Heart left ventricle (tissue), 16 donors: ENCODE data around the gene LCK. TPM values are rescaled to one million over a fixed set of nuclear protein-coding genes. Genes with fewer than 3 reads are reported as not detected.
"Not testable (repeated sequence)": the region's sequence is repeated elsewhere in the genome, so short reads cannot be mapped to it uniquely, and the experiment has no call there.

Experiments
- ATAC-seq, 4 donors: fragments of 200-7000 bp; cut with Tn5 transposase; one replicate each; pipeline ENCODE4 v1.9.1; 2020 to 2022; ENCODE audit warnings: moderate library complexity in 4 of 4, mild to moderate bottlenecking in 3 of 4, moderate number of reproducible peaks in 1 of 4
- DNase-seq, 5 donors: peaks; one replicate each; pipeline ENCODE4 v3.0.0-alpha.2; 2020
- H3K27ac ChIP-seq, 12 donors: fragments of 200-600 bp; sonication (generic) in 4 of 12; one replicate each; pipeline versions ENCODE4 v1.5.0 to v1.8.0; 2016 to 2022; ENCODE audit warnings: mild to moderate bottlenecking in 2 of 12
- H3K27me3 ChIP-seq, 9 donors: fragments of 200-600 bp; sonication (generic) in 2 of 9; one replicate each; pipeline versions ENCODE4 v1.5.1 to v1.8.0; 2016 to 2022; ENCODE audit warnings: mild to moderate bottlenecking in 3 of 9
- H3K36me3 ChIP-seq, 9 donors: fragments of 200-600 bp; sonication (generic) in 2 of 9; one replicate each; pipeline versions ENCODE4 v1.5.0 to v1.8.0; 2018 to 2022; ENCODE audit warnings: mild to moderate bottlenecking in 2 of 9
- H3K4me1 ChIP-seq, 12 donors: fragments of 200-600 bp; sonication (generic) in 4 of 12; one replicate each; pipeline versions ENCODE4 v1.5.0 to v1.8.0; 2016 to 2022; ENCODE audit warnings: mild to moderate bottlenecking in 3 of 12
- H3K4me3 ChIP-seq, 12 donors: fragments of 200-600 bp; sonication (generic) in 4 of 12; one replicate each; pipeline versions ENCODE4 v1.5.0 to v1.8.0; 2017 to 2022; ENCODE audit warnings: mild to moderate bottlenecking in 9 of 12, moderate library complexity in 4 of 12
- H3K9me3 ChIP-seq, 12 donors: fragments of 200-600 bp; sonication (generic) in 4 of 12; one replicate each; pipeline versions ENCODE4 v1.5.0 to v1.8.0; 2016 to 2022; ENCODE audit warnings: mild to moderate bottlenecking in 1 of 12
- CTCF ChIP-seq, 12 donors: fragments of 200-600 bp; sonication (generic) in 4 of 12; IDR thresholded peaks; one replicate each; pipeline versions ENCODE4 v1.5.0 to v1.8.0; 2018 to 2022; ENCODE audit warnings: antibody characterized with exemption in 12 of 12, mild to moderate bottlenecking in 5 of 12
- POLR2A ChIP-seq, 2 donors: fragments of 450-650 bp; IDR thresholded peaks; one replicate each; pipeline ENCODE4 v1.6.1; 2017; ENCODE audit warnings: antibody characterized with exemption in 2 of 2, mild to moderate bottlenecking in 2 of 2, moderate library complexity in 2 of 2
- WGBS, 4 donors: extraction: QIAGEN DNeasy Blood & Tissue Kit in 2 of 4; methylation state at CpG; one replicate each; pipeline versions ENCODE4 v1.1.5 to v1.1.7; 2013 to 2018; 5-methylcytosine and 5-hydroxymethylcytosine counted together
- intact Hi-C, 10 donors: fragments of 100-400 bp; cut with DNase I; formaldehyde crosslinking; loops; one replicate each; pipeline versions ENCODE4 v1.11.1 to v1.14.2; 2022
- polyA plus RNA-seq, 2 donors: library from polyadenylated mRNA; stranded (reverse); fragments of 200-250 nt; gene quantifications; one replicate each; pipeline ENCODE4 v1.2.3, GENCODE V29; 2013
- total RNA-seq, 9 donors: library from RNA; depleted of rRNA in 2 of 9; stranded (reverse); fragments of >200 nt in 2 of 9; fragmentation: NEBNext Ultra II Directional in 3 of 9; extraction: Animal tissue kit (Norgen Biotek cat#: 25700) in 3 of 9; gene quantifications; one replicate each; pipeline versions ENCODE4 v1.1.0 to v1.2.4, GENCODE V29; 2016 to 2023
- donor health status: ischemic (EF 13 %, LVEDD 7.1; RV severe dilation, severe dysfunction).
- donor health status: healthy with polysubstance abuse.
- donor health status: DM: no; HTN: yes; CAD: no.
- donor health status: DM: no; HTN: no; CAD: no.
- donor health status: ischemic (EF 25% LVEDD 6.9; RV normal size, moderate dysfunction).
- donor health status: ischemic (EF 25% LVEDD 5.7; RV mildly dilated, moderate dysfunction).
- donor health status: healthy.
- donor health status: DM: yes; HTN: yes; CAD: no.
- donor health status: ischemic (EF 35%, LVEDD 5.7; RV mildly dilated, moderate dysfunction).
- donor health status: nonischemic (EF 11% LVEDD 7.7; RV severe dilation, severe dysfunction).
- donor health status: DM: yes; HTN: yes; CAD: no.
- donor health status: PGD.
- donor health status: ischemic (EF 29% LVEDD 5.4; RV normal size, mild dysfunction).
- donor health status: nonischemic (EF 23%, LVEDD 6.1; RV moderate dilation, normal function).

LCK gene
- total and polyA plus RNA-seq, 11 donors, result 0.34 to 7.6 (median 0.49) TPM; not detected in 3

- H3K27me3 ChIP-seq, result no peaks in the 10 kb centered on the region
- no peak overlapping the region for H3K27ac ChIP-seq
- peaks cover 0 to 11% (median 4%) of the 10 kb centered on the region in 12 donors for H3K4me1 ChIP-seq
- intact Hi-C loops, result no loop called here
- WGBS, 4 donors, result 94 to 97% (median 96%) methylated on average over 4 of the region's 4 CpGs
- H3K4me3 ChIP-seq, result no peak overlapping the region
- ATAC-seq (no peak), DNase-seq (no peak)
- no peaks in the 10 kb centered on the region for H3K36me3 ChIP-seq
- no peaks in the 10 kb centered on the region for H3K9me3 ChIP-seq
- TF ChIP-seq POLR2A (IDR thresholded peaks at IDR 0.05) (no peak), CTCF (IDR thresholded peaks at IDR 0.05) (no peak)
Observed at GRCh38 chr1:32286763-32287162, 35.7 kb downstream of the LCK start.

- WGBS, 4 donors, result 95 to 97% (median 96%) methylated on average over 7 of the region's 7 CpGs
- intact Hi-C loops, result no loop called here
- no peak for ATAC-seq
- Histone ChIP-seq H3K4me3 (no peak overlapping the region), H3K36me3 (no peaks in the 10 kb centered on the region), H3K4me1 (peaks cover 0 to 29% (median 11%) of the 10 kb centered on the region in 12 donors), H3K27ac (no peak overlapping the region), H3K27me3 (no peaks in the 10 kb centered on the region), H3K9me3 (no peaks in the 10 kb centered on the region)
- DNase-seq, result no peak
- TF ChIP-seq CTCF (IDR thresholded peaks at IDR 0.05) (no peak), POLR2A (IDR thresholded peaks at IDR 0.05) (no peak)
Observed at GRCh38 chr1:32289256-32289655, 38.2 kb downstream of the LCK start.

DNA sequence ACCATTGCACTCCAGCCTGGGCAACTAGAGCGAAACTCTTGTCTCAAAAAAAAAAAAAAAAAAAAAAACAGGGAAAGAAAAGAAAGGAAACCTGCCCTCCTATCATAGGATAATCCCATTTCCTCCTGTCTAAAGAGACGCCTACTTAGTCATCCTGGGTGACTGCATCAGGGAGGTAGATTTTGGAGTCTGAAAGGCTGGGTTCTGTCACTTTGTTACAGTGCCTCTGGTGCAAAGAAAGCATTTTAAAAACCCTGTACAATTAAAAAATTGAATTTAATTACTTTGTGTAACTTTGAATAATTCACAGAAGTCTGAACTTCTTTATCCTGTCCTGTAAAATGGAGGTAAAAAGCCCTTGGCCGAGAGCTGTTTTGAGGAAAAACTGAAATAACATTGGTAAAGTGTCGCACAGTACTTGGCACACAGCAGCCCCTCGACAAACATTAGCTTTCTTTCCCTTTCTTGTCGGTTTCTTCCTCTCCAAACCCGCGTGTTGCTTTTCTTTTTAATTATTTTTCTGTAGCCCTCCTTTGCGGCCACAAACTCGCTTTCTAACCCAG is 40.2 kb downstream of the LCK start:
- WGBS, 4 donors, result 63 to 68% (median 65%) methylated on average over 10 of the region's 10 CpGs
- peak overlapping the region; percentile 50 to 92 (median 72) for H3K4me3 ChIP-seq
- no peaks in the 10 kb centered on the region for H3K36me3 ChIP-seq
- intact Hi-C loops, result loop anchor here in 5 of 10 donors (2.0 to 5.0 kb wide), 4 partner anchors 42 to 69 kb away; partner anchors contain the start of genes EIF3I (in 1 of the 5), FAM167B (in 1 of the 5) and TMEM234 (in 1 of the 5)
- no peak for DNase-seq
- ATAC-seq, result no peak
- peaks cover 0 to 34% (median 11%) of the 10 kb centered on the region in 12 donors for H3K4me1 ChIP-seq
- H3K9me3 ChIP-seq, result no peaks in the 10 kb centered on the region
- peak overlapping the region in 11 of 12 donors; percentile 62 to 93 (median 83) for H3K27ac ChIP-seq
- no peak for TF ChIP-seq CTCF (IDR thresholded peaks at IDR 0.05)
- no peak for TF ChIP-seq POLR2A (IDR thresholded peaks at IDR 0.05)
- H3K27me3 ChIP-seq, result no peaks in the 10 kb centered on the region

DNA sequence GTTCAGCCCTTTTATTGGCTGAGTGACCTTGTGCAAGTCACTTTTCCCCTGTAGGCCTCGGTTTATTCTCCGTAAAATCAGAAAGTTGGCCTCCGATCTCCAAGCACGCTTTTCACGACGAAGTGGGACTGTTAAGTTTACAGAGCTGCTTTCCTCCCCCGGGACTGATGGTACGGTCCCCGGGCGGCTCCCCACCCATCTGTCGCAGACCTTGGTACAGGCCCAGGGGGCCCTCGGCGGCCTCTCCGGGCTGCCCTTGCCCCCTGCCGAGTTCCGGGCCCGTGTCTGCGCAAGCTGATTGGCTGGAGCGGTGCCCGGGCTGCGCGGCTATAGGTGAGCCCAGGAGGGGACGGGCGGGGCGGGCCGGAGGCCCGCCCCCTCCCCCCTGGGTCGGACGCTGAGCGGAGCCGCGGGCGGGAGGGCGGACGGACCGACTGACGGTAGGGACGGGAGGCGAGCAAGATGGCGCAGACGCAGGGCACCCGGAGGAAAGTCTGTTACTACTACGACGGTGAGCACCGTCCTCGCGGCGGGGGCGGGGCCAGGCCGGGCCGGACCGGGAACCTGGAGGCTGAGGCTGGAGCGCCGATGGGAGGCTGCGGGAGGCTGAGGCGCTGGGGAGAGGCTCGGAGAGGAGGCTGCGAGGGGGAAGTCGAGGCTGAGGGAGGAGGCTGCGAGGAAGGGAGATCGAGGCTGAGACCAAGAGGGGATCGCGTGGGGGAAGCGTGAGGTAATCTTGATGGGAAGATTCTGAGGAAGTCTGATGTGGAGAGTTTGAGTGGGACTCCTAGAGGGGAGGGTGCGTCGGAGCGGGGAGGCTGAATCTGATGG is 40.9 kb downstream of the LCK start, which contains the start of gene HDAC1:
Gene HDAC1 (plus strand): TSS at position 376 of the 831 bp plus-strand sequence. CDS start 87 bp downstream, at position 463.
- Histone ChIP-seq H3K27ac (peak within 1 kb of the TSS; percentile 61 to 93 (median 82)), H3K9me3 (no peaks in the 10 kb centered on the region), H3K4me1 (peaks cover 0 to 34% (median 12%) of the 10 kb centered on the region in 12 donors), H3K27me3 (no peaks in the 10 kb centered on the region), H3K4me3 (peak within 1 kb of the TSS; percentile 50 to 92 (median 72)), H3K36me3 (no peaks in the 10 kb centered on the region)
- peak; percentile 98 to 99 (median 99) for ATAC-seq
- peak; percentile 96 to 99 (median 98) for DNase-seq
- TF ChIP-seq POLR2A (IDR thresholded peaks at IDR 0.05), result peak in 1 of 2 donors; percentile 51
- peak in 1 of 12 donors; percentile 5 for TF ChIP-seq CTCF (IDR thresholded peaks at IDR 0.05)
- intact Hi-C loops, result loop anchor here in 5 of 10 donors (2.0 to 5.0 kb wide), 4 partner anchors 43 to 70 kb away; partner anchors contain the start of genes EIF3I (in 1 of the 5), FAM167B (in 1 of the 5) and TMEM234 (in 1 of the 5)
- WGBS, 4 donors, result 1 to 2% (median 1%) methylated on average over 47 to 67 of the region's 67 CpGs

GRCh38 chr1:32298211-32298610 is 47.1 kb downstream of the LCK start:
- H3K27ac ChIP-seq, H3K9me3 ChIP-seq, H3K4me3 ChIP-seq, DNase-seq, H3K27me3 ChIP-seq, ATAC-seq: not testable (repeated sequence)
- 95 to 97% (median 97%) methylated on average over 16 of the region's 16 CpGs for WGBS, 4 donors
- intact Hi-C loops, result loop anchor here in 1 of 10 donors (5.0 kb wide), 1 partner anchor 81 kb away; no protein-coding TSS in a partner anchor
- Histone ChIP-seq H3K36me3 (peaks cover 0 to 20% (median 11%) of the 10 kb centered on the region in 9 donors), H3K4me1 (peaks cover 0 to 15% (median 0%) of the 10 kb centered on the region in 12 donors)
